ENCODE measurements around the gene PFKM. TPM values are rescaled to one million over a fixed set of nuclear protein-coding genes. Genes with fewer than 3 reads are reported as not detected.
"Not testable (repeated sequence)": the region's sequence is repeated elsewhere in the genome, so short reads cannot be mapped to it uniquely, and the experiment has no call there.

PFKM gene
- total RNA-seq, 1 donor from 2014 or later = 132 TPM

GRCh38 chr12:48123169-48123568 is 4.0 kb downstream of the PFKM start:
- DNase-seq (ENCODE audit: low read depth, low spot score) = no peak
- H3K4me1 Mint-ChIP-seq = peaks cover 52% of the 10 kb centered on the region
- no peaks in the 10 kb centered on the region for H3K27me3 Mint-ChIP-seq (ENCODE audit: low read depth)
- TF ChIP-seq, protein P1, sequence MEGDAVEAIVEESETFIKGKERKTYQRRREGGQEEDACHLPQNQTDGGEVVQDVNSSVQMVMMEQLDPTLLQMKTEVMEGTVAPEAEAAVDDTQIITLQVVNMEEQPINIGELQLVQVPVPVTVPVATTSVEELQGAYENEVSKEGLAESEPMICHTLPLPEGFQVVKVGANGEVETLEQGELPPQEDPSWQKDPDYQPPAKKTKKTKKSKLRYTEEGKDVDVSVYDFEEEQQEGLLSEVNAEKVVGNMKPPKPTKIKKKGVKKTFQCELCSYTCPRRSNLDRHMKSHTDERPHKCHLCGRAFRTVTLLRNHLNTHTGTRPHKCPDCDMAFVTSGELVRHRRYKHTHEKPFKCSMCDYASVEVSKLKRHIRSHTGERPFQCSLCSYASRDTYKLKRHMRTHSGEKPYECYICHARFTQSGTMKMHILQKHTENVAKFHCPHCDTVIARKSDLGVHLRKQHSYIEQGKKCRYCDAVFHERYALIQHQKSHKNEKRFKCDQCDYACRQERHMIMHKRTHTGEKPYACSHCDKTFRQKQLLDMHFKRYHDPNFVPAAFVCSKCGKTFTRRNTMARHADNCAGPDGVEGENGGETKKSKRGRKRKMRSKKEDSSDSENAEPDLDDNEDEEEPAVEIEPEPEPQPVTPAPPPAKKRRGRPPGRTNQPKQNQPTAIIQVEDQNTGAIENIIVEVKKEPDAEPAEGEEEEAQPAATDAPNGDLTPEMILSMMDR (conservative IDR thresholded peaks at IDR 0.05) = no peak
- H3K4me3 Mint-ChIP-seq = no peak overlapping the region
- H3K27ac Mint-ChIP-seq (ENCODE audit: unreplicated experiment) = no peak overlapping the region
- peaks cover 18% of the 10 kb centered on the region for H3K36me3 Mint-ChIP-seq (ENCODE audit: low read depth)
- no peaks in the 10 kb centered on the region for H3K9me3 Mint-ChIP-seq

- Mint-ChIP-seq H3K36me3 (ENCODE audit: low read depth) (peaks cover 25% of the 10 kb centered on the region), H3K4me1 (peaks cover 31% of the 10 kb centered on the region)
- not testable (repeated sequence) for H3K4me3 Mint-ChIP-seq; H3K27me3 Mint-ChIP-seq (ENCODE audit: low read depth); DNase-seq (ENCODE audit: low read depth, low spot score); H3K9me3 Mint-ChIP-seq; H3K27ac Mint-ChIP-seq (ENCODE audit: unreplicated experiment)
Observed at GRCh38 chr12:48125542-48125941, 6.4 kb downstream of the PFKM start.

- Mint-ChIP-seq H3K4me1 (peaks cover 27% of the 10 kb centered on the region), H3K27me3 (ENCODE audit: low read depth) (no peaks in the 10 kb centered on the region), H3K36me3 (ENCODE audit: low read depth) (peaks cover 26% of the 10 kb centered on the region), H3K4me3 (no peak overlapping the region), H3K9me3 (no peaks in the 10 kb centered on the region), H3K27ac (ENCODE audit: unreplicated experiment) (no peak overlapping the region)
- DNase-seq (ENCODE audit: low read depth, low spot score) = no peak
- TF ChIP-seq, protein P1 (conservative IDR thresholded peaks at IDR 0.05) = no peak
Observed at GRCh38 chr12:48125985-48126384, 6.8 kb downstream of the PFKM start.

GRCh38 chr12:48126953-48127630 is 7.9 kb downstream of the PFKM start:
- Mint-ChIP-seq H3K27me3 (ENCODE audit: low read depth) (no peaks in the 10 kb centered on the region), H3K4me1 (peaks cover 16% of the 10 kb centered on the region), H3K4me3 (no peak overlapping the region), H3K36me3 (ENCODE audit: low read depth) (peaks cover 26% of the 10 kb centered on the region), H3K9me3 (no peaks in the 10 kb centered on the region), H3K27ac (ENCODE audit: unreplicated experiment) (peak overlapping the region; percentile 74)
- TF ChIP-seq, protein P1 (conservative IDR thresholded peaks at IDR 0.05) = no peak
- DNase-seq (ENCODE audit: low read depth, low spot score) = no peak

- H3K27me3 Mint-ChIP-seq (ENCODE audit: low read depth) = no peaks in the 10 kb centered on the region
- H3K36me3 Mint-ChIP-seq (ENCODE audit: low read depth) = peaks cover 30% of the 10 kb centered on the region
- H3K4me3 Mint-ChIP-seq = no peak overlapping the region
- no peaks in the 10 kb centered on the region for H3K9me3 Mint-ChIP-seq
- H3K4me1 Mint-ChIP-seq = peaks cover 4% of the 10 kb centered on the region
- H3K27ac Mint-ChIP-seq (ENCODE audit: unreplicated experiment) = no peak overlapping the region
- TF ChIP-seq, protein P1 (conservative IDR thresholded peaks at IDR 0.05) = no peak
- DNase-seq (ENCODE audit: low read depth, low spot score) = no peak
Observed at GRCh38 chr12:48128800-48129199, 9.6 kb downstream of the PFKM start.

GRCh38 chr12:48129376-48129775 is 10.2 kb downstream of the PFKM start:
- DNase-seq (ENCODE audit: low read depth, low spot score) = no peak

More at GRCh38 chr12:48129376-48129775, 10.2 kb downstream of the PFKM start:
- peaks cover 32% of the 10 kb centered on the region for H3K36me3 Mint-ChIP-seq (ENCODE audit: low read depth)
- no peak overlapping the region for H3K27ac Mint-ChIP-seq (ENCODE audit: unreplicated experiment)
- H3K27me3 Mint-ChIP-seq (ENCODE audit: low read depth) = no peaks in the 10 kb centered on the region
- H3K4me3 Mint-ChIP-seq = no peak overlapping the region
- peaks cover under 1% of the 10 kb centered on the region for H3K4me1 Mint-ChIP-seq
- H3K9me3 Mint-ChIP-seq = no peaks in the 10 kb centered on the region
- TF ChIP-seq, protein P1 (conservative IDR thresholded peaks at IDR 0.05) = no peak

All from neural crest cell (in vitro differentiated cells).